SJCRH30 (cell line): ENCODE measurements around the gene GCM1. TPM values are rescaled to one million over a fixed set of nuclear protein-coding genes. Genes with fewer than 3 reads are reported as not detected.
"Not testable (repeated sequence)": the region's sequence is repeated elsewhere in the genome, so short reads cannot be mapped to it uniquely, and the experiment has no call there.

Experiments
- DNase-seq, 2 experiments: peaks; one replicate each; pipeline ENCODE4 v3.0.0-alpha.2; 2015 to 2020
- H3K27ac ChIP-seq: fragments of 250-450 bp; sonication (Bioruptor Pico); 2 replicates; pipeline ENCODE4 v1.5.1; 2020; ENCODE audit warnings: mild to moderate bottlenecking, moderate library complexity
- H3K27me3 ChIP-seq: fragments of 250-450 bp; sonication (Bioruptor Pico); 2 replicates; pipeline ENCODE4 v1.5.1; 2020; ENCODE audit warnings: mild to moderate bottlenecking, moderate library complexity
- H3K36me3 ChIP-seq: fragments of 250-450 bp; sonication (Bioruptor Pico); 2 replicates; pipeline ENCODE4 v1.5.1; 2020; ENCODE audit warnings: mild to moderate bottlenecking, moderate library complexity
- H3K4me1 ChIP-seq: fragments of 250-450 bp; sonication (Bioruptor Pico); 2 replicates; pipeline ENCODE4 v1.5.1; 2020; ENCODE audit warnings: mild to moderate bottlenecking, moderate library complexity
- H3K4me3 ChIP-seq: fragments of 250-450 bp; sonication (Bioruptor Pico); 2 replicates; pipeline ENCODE4 v1.5.1; 2020; ENCODE audit warnings: mild to moderate bottlenecking, moderate library complexity
- H3K9me3 ChIP-seq: fragments of 250-450 bp; sonication (Bioruptor Pico); replicated peaks from 2 replicates; pipeline ENCODE4 v1.5.1; 2020; ENCODE audit warnings: mild to moderate bottlenecking, moderate library complexity
- total RNA-seq: library from RNA; depleted of rRNA; stranded (reverse); fragments of >200 nt; shearing (Covaris generic); gene quantifications from 2 replicates; pipeline ENCODE4 v1.2.3, GENCODE V29; 2014

The GCM1 gene
- total RNA-seq, 1 experiment from 2014 or later: not detected

DNA sequence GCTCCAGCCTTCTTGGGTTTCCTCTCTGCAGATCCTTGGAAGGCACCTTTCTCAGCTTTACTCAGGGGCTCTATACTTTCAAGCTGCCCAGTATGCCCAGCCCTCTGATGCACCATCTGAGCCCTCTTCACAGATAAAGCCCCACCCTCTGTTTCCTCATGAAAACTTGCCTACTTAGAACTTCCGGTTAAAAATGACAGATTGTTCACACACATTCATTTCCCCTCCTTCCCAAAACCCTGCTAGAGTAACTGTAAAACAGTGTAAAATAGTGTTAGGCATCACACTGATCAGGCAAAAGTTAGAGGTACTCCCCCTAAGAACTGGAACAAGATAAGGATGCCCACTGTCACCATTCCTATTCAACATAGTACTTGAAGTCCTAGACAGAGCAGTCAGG is 14.0 kb upstream of the GCM1 start:
- Histone ChIP-seq H3K27ac (no peak overlapping the region), H3K4me3 (no peak overlapping the region), H3K9me3 (no peaks in the 10 kb centered on the region), H3K4me1 (no peaks in the 10 kb centered on the region), H3K36me3 (no peaks in the 10 kb centered on the region), H3K27me3 (no peaks in the 10 kb centered on the region)
- no peak for DNase-seq

DNA sequence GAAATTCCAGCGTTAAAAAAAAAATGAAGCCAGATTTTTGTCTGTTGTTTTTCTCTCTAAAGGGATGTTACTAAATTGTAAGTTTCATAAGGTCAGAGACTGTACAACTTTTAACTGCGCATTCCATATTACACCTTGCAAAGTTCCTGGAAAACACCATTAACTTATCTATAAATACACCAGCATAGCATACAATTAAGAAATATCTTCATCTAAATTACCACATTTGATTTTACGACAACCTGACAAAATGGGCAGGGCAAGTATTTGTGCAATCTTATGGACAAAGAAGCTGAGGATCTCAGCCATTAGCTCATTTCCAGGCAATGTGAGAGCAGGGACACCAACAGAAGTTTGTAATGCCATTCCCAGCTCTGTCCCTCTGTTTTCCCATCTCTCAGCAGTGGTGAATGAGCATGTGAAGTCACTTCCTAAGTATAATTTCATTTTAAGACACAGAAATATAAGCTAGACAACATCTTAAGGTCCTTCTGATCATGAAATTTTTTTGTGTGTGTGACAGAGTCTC is 12.9 kb upstream of the GCM1 start:
- no peak for DNase-seq
- H3K27ac ChIP-seq: no peak overlapping the region

DNA sequence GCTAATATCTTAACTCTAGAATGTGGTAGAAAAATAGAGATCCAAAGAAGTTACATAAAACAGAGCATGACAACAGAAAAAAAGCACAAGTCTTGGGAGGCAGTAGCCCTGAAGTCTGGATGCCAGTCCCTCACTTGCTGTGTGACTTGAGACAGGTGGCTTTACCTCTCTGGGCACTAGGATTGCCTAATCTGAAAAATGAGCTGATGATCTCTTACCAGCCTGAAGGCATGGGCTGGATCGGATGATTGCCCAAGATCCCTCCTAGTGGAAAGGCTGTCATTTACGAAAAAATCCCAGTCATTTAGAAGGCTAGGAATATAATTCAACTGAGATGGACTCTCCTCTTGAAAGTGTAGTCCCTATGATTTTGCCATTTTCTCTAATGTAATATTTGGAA is 10.9 kb upstream of the GCM1 start:
- H3K9me3 ChIP-seq: no peaks in the 10 kb centered on the region
- H3K27ac ChIP-seq: no peak overlapping the region
- H3K36me3 ChIP-seq: no peaks in the 10 kb centered on the region
- no peak overlapping the region for H3K4me3 ChIP-seq
- no peaks in the 10 kb centered on the region for H3K4me1 ChIP-seq
- DNase-seq: no peak
- no peaks in the 10 kb centered on the region for H3K27me3 ChIP-seq

More for the DNA sequence above, 12.9 kb upstream of the GCM1 start:
- no peaks in the 10 kb centered on the region for H3K27me3 ChIP-seq
- H3K4me3 ChIP-seq: no peak overlapping the region
- H3K4me1 ChIP-seq: no peaks in the 10 kb centered on the region
- no peaks in the 10 kb centered on the region for H3K9me3 ChIP-seq
- H3K36me3 ChIP-seq: no peaks in the 10 kb centered on the region

DNA sequence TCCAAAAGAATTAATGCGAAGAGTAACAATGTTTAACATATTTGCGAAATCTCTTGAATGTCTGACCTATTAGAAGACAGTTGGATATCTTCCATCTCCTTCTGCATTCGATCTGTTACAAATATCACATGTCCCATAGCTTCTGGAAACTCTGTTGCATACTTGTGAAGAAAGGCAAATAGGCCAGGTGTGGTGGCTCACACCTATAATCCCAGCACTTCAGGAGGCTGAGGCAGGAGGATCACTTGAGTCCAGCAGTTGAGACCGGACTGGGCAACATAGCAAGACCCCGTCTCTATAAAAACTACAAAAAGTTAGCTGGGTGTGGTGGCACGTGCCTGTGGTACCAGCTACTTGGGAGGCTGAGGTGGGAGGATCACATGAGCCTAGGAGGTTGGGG is 9.4 kb upstream of the GCM1 start:
- H3K4me1 ChIP-seq, H3K27ac ChIP-seq, H3K9me3 ChIP-seq, DNase-seq, H3K4me3 ChIP-seq, H3K36me3 ChIP-seq, H3K27me3 ChIP-seq: not testable (repeated sequence)

DNA sequence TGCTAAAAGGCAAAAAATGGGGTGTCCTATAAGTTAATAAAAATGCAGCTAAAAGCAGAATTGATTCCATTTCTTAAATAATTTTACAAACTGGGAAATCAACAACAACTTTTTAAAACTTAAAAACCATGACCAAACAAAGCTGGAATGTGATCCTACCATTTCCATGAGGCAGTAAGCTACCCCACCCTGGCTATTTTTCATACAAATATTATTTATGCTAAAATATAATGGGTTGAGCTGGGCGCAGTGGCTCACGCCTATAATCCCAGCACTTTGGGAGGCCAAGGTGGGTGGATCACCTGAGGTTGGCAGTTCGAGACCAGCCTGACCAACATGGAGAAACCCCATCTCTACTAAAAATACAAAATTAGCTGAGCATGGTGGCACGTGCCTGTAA is 6.6 kb upstream of the GCM1 start:
- not testable (repeated sequence) for H3K9me3 ChIP-seq, H3K27me3 ChIP-seq, H3K36me3 ChIP-seq, H3K4me3 ChIP-seq, H3K27ac ChIP-seq, DNase-seq, H3K4me1 ChIP-seq

DNA sequence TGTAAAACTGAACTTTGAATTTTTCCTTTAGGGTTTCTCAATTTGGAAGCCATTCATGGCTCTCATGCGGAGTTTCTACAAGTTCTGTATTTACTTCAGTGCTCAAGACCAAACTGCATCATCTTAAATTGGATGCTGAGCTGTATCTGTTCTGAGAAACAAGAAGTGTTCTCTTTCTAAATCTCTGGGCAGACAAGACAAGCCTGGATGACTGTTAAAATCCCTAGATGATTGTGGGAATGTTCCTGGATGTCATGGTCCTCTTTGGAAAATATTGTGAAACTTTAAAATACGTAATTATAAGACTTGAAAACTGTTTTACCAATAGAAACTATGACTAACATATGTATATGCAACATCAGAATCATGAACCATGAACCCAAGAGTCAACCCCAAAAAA is 6.2 kb upstream of the GCM1 start:
- H3K27me3 ChIP-seq: no peaks in the 10 kb centered on the region
- no peak overlapping the region for H3K4me3 ChIP-seq
- no peaks in the 10 kb centered on the region for H3K9me3 ChIP-seq
- H3K27ac ChIP-seq: no peak overlapping the region
- no peaks in the 10 kb centered on the region for H3K4me1 ChIP-seq
- no peak for DNase-seq
- H3K36me3 ChIP-seq: no peaks in the 10 kb centered on the region

DNA sequence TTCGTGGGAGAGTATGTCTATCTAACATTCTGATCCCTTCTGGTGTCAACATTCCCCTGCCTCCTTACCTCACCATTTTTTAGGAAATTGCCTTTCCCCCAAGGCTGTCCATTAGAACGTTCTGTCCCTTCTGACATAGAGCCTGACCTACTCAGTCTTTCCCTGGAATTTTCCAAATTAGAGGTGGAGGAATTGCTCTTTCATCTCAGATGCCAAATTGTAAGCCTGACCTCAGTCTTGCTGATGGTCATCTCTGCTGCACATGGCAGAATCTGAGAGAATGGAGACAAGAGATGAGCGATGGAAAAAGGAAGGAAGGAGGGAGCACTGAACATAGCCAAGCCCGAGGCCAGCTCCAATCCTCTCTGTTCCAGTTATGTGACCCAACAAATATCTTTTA is 5.4 kb upstream of the GCM1 start:
- H3K27me3 ChIP-seq: no peaks in the 10 kb centered on the region
- H3K4me1 ChIP-seq: no peaks in the 10 kb centered on the region
- H3K9me3 ChIP-seq: no peaks in the 10 kb centered on the region
- DNase-seq: no peak
- no peaks in the 10 kb centered on the region for H3K36me3 ChIP-seq
- H3K27ac ChIP-seq: no peak overlapping the region
- H3K4me3 ChIP-seq: no peak overlapping the region

DNA sequence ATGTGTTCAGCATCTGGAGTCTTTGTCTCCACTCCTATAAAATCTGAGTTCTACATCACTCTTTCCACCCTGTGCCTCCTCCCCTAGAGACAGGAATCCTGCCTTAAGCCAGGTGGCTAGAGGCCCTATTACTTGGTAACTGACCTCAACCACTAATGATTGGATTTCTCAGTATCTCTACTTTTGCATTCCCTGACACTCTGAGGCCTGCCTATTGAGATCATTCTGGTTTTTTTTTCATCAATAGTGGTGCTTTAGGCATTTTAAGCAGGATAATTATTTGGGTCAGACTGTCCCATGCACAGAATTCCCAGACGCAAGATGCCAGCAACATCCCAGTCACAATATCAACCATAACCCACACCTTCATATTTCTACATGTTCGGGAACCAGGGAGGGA is 3.9 kb upstream of the GCM1 start:
- H3K4me1 ChIP-seq: no peaks in the 10 kb centered on the region
- no peaks in the 10 kb centered on the region for H3K36me3 ChIP-seq
- no peak for DNase-seq
- H3K27me3 ChIP-seq: no peaks in the 10 kb centered on the region
- H3K4me3 ChIP-seq: no peak overlapping the region
- no peak overlapping the region for H3K27ac ChIP-seq
- H3K9me3 ChIP-seq: no peaks in the 10 kb centered on the region

DNA sequence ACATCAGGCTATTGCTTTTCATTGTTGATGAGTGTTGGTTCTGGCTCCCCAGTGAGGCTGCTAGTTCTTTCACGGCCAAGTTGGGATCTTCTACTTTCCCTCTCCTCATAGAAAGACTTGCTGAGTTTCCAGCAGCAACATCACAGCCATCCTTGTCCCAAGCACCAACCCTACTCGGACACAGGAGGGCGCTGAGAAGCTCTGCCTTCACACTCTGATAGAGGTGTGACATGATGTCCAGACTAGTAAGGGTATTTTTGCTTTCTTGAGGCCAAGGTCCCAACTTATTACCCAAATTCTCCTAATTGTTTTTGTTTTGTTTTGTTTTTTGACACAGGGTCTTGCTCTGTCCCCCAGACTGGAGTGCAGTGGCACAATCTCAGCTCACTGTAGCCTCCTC is 3.0 kb upstream of the GCM1 start:
- peak in 1 of 2 experiments; percentile 17 for DNase-seq
- Histone ChIP-seq H3K4me3 (no peak overlapping the region), H3K9me3 (no peaks in the 10 kb centered on the region), H3K36me3 (no peaks in the 10 kb centered on the region), H3K27ac (no peak overlapping the region), H3K27me3 (no peaks in the 10 kb centered on the region), H3K4me1 (no peaks in the 10 kb centered on the region)

DNA sequence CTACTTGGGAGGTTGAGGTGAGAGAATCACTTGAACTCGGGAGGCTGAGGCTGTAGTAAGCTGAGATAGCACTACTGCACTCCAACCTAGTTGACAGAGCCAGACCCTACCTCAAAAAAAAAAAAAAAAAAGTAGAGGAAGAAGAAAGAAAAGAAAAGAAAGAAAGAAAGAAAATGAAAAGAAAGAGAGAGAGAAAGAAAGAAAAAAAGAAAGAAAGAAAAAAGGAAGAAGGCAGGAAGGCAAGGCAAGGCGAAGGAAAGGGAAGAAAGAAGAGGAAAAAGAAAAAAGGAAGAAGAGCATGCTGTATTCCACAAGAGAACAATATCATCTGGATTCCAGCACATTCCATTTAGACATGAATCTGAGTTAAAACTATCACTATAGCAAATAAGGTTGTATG is 3.8 kb downstream of the GCM1 start:
- no peak for DNase-seq
- Histone ChIP-seq H3K4me1 (no peaks in the 10 kb centered on the region), H3K36me3 (no peaks in the 10 kb centered on the region), H3K4me3 (no peak overlapping the region), H3K27ac (no peak overlapping the region), H3K27me3 (no peaks in the 10 kb centered on the region), H3K9me3 (no peaks in the 10 kb centered on the region)

DNA sequence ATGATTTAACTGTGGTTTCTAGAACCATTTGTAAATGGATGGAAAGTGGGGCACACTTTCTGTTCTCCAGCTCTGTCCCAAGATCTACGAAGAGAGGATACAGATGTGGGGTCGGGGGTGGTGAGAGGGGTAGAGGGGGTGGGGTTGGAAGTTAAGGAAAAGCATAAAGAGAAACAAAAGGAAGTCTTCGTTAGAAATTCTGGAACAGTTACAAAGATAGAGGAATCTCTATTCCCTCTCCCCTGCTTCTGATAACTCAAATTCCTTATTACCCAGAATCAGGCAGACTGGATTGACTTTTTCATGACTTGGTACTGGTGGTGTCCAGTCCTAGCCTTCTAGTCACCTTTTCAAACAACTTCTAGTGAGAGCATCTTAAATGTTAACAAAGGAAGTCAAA is 4.9 kb downstream of the GCM1 start:
- Histone ChIP-seq H3K27ac (no peak overlapping the region), H3K4me3 (no peak overlapping the region), H3K9me3 (no peaks in the 10 kb centered on the region), H3K4me1 (no peaks in the 10 kb centered on the region), H3K27me3 (no peaks in the 10 kb centered on the region), H3K36me3 (no peaks in the 10 kb centered on the region)
- no peak for DNase-seq

DNA sequence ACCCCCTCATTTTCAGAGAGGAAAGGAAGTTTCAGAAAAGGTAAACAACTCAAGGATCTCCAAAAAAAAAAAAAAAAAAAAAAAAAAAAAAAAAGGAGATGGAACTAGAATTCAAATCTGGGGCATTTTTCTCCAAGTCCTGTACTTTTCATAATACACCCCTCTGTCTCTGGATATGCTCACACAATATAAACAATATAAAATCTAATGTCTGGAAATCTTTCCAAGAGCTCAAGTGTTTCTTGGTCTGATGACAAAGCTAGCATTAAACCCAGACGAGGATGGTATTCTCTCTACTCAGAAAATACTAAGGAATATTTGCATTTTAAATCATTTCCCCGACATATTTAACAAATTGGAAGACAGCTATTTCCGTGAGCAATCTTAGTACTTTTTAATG is 5.8 kb downstream of the GCM1 start:
- Histone ChIP-seq H3K27me3 (no peaks in the 10 kb centered on the region), H3K4me1 (no peaks in the 10 kb centered on the region), H3K36me3 (no peaks in the 10 kb centered on the region), H3K9me3 (no peaks in the 10 kb centered on the region), H3K27ac (no peak overlapping the region), H3K4me3 (no peak overlapping the region)
- DNase-seq: no peak

DNA sequence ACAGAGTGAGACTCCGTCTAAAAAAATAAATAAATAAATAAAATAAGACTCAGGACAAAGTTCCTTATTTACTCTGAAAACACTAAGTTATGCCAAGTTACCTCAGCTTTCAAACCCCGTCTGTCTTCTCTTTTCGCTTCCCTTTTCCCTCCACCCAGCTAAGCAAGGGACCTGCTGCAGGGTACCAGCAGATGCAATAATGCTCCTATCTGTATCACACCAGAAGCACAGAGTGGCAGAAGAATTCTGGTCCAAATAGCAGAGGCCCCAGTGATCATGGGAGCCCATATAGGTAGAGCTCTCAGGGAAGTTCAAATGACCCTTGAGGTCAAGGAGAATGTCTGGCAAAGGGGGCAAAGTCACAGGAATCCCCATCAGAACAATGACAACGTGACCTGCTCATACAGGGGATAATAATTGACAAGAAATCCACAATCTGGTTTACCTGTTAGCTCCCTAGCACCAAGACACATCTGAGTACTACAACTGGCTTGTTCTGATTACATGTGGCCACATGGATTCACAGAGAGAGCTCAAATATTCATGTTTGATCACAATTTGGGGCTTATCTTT is 8.7 kb downstream of the GCM1 start:
- no peak for DNase-seq
- no peaks in the 10 kb centered on the region for H3K27me3 ChIP-seq
- H3K4me3 ChIP-seq: no peak overlapping the region
- no peaks in the 10 kb centered on the region for H3K4me1 ChIP-seq
- H3K27ac ChIP-seq: no peak overlapping the region
- H3K9me3 ChIP-seq: no peaks in the 10 kb centered on the region
- no peaks in the 10 kb centered on the region for H3K36me3 ChIP-seq

DNA sequence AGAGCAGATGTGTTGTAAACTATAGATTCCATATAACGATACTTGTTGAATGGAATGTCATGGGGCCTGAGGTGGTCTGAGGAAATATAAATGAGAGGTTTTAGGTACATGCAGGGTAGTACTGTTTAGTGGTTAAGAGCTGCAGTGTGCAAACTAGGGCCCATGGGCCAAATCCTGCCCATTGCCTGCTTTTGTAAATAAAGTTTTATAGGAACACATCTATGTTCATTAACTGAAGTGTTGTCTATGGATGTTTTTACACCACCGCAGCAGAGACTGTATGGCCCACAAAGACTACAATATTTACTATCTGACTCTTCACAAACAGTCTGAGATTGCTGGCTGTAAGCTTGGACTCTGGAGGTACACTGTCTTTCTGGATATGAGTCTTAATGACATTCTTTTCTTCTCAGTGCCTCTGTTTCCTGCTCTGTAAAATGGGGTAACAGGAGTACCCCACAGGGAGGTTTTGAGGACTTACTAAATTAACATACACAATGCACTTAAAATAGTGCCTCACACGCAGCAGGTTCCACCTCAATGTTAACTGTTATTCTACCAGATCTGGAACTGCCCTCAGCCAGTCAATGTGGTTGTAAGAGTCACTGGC is 12.5 kb downstream of the GCM1 start:
- DNase-seq: no peak
- Histone ChIP-seq H3K4me1 (no peaks in the 10 kb centered on the region), H3K36me3 (no peaks in the 10 kb centered on the region), H3K27me3 (no peaks in the 10 kb centered on the region), H3K27ac (no peak overlapping the region), H3K4me3 (no peak overlapping the region), H3K9me3 (no peaks in the 10 kb centered on the region)

DNA sequence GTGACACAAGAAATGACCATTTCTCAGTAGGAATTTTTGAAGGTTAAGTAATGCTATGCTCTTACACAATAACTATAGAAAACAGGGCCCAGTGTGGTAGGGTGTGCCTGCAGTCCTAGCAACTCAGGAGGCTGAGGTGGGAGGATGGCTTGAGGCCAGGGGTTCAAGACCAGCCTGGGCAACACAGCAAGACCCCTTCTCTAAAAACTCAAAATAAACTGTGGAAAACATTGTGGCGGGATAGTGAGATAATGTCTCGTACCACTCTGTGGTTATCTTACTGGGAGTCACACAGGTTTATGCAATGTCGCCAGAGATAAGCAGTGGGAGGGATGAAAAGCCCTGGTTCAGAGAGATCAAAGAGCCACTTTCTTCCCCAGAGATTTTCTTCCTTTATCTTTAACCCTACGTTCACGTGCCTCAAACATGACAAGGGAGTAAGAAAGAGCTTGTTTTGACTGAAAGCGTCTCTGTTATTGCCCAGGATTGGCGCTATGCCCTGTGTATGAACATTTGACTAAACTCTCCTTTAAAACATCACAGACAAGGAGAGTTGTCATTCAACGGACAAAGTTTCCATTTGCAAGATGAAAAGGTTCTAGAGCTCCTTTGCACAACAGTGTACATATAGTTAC is 13.9 kb downstream of the GCM1 start:
- no peak overlapping the region for H3K27ac ChIP-seq
- no peak overlapping the region for H3K4me3 ChIP-seq
- no peaks in the 10 kb centered on the region for H3K4me1 ChIP-seq
- H3K27me3 ChIP-seq: no peaks in the 10 kb centered on the region
- DNase-seq: no peak
- H3K9me3 ChIP-seq: no peaks in the 10 kb centered on the region
- H3K36me3 ChIP-seq: no peaks in the 10 kb centered on the region

DNA sequence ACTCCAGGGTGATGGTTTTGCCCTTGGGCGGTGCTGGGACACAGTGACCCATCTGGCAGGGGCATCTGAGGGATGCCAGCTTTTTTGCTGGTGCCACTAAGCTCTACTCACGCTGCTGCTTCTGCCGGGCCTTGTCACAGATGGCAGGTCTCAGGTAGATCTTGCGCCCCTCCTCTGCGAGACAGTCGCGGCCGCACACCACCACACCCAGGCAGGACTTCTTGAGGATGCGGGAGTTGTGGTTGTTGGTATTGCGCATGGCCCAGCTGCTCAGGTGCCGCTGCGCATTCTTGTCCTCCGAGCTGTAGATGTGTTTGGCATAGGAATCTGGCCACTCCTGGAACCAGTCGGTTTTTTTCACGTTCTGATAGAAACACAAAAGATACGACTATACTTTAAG is 14.7 kb downstream of the GCM1 start:
- no peaks in the 10 kb centered on the region for H3K9me3 ChIP-seq
- H3K36me3 ChIP-seq: no peaks in the 10 kb centered on the region
- no peaks in the 10 kb centered on the region for H3K4me1 ChIP-seq

More for the DNA sequence above, 14.7 kb downstream of the GCM1 start:
- Histone ChIP-seq H3K27me3 (no peaks in the 10 kb centered on the region), H3K4me3 (no peak overlapping the region), H3K27ac (no peak overlapping the region)
- no peak for DNase-seq
